Right lung (tissue), 5 donors: ENCODE results near the gene COPS9. TPM values are rescaled to one million over a fixed set of nuclear protein-coding genes. Genes with fewer than 3 reads are reported as not detected.

ENCODE experiments used
- DNase-seq, 2 donors: peaks; one replicate each; pipeline ENCODE4 v3.0.0-alpha.2; 2013
- polyA plus RNA-seq, 5 donors: library from polyadenylated mRNA; unstranded; fragments of 120-200 nt; gene quantifications; one replicate each; pipeline versions ENCODE4 v1.2.1 to v1.2.3, GENCODE V29; 2013; ENCODE audit warnings: inconsistent platforms in 1 of 5, low replicate concordance in 1 of 5; ENCODE audit not compliant: insufficient read length in 5 of 5, insufficient read depth in 1 of 5

COPS9 gene
- polyA plus RNA-seq, 5 donors: 49.0 to 116 (median 72.5) TPM

DNA sequence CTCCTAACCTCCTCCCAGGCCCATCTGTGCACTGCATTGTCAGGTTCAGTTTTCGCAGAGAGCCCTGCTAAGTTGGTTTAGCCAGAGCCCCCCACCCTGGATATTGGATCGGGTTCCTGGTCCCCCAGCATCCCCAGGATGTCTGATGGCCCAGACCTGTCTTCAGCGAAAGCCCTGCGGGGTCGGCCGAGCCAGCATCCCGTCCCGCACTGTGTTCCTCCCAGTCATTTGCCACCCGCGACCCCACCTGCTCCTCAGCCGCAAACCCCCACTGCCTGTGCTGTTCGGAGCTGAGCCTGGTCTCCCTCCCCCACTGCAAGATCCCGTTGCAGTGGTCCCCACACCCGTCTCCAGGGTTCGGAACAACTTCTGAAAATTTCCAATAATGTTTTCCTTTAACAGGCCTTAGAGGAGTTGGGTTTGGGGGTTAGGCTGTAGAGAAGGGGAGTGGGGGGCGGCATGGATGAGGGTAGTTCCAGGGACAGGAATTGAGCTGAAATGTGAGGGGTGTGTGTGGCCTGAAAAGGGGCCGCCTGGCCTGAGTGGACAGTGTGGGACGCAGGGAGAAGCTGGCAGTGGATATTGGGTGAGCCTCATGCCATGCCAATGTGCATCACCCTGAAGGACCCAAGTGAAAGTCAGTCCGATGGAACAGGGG is 1.6 kb upstream of the COPS9 start:
- no peak for DNase-seq

DNA sequence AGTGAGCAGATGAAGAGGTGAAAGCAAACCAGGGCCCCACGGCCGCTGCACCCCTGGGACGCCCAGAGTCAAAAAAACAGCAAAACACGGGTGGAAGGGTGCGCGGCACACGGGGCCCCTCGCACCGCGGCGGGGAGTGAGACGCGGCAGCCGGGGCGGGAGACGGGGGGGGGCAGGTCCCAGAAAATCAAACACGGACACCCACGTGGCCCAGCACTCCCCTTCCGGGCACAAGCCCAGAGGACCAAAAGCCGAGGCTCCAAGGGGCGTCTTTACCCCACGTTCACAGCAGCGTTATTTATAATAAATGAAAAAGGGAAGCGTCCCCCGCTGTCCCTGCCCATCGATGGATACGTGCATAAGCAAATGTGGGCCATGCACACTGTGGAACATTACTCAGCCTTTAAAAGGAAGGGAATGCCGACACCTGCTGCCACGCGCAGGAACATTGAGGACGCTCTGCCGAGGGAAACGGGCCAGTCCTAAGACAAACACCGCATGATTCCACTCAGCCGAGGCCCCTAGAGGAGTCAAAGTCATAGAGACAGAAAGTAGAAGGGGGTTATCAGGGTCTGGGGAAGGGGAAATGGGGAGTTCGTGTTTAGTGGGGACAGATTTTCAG is 677 bp upstream of the COPS9 start:
- no peak for DNase-seq

- DNase-seq: no peak
Observed at GRCh38 chr2:240135706-240136012, 446 bp downstream of the COPS9 start.

- DNase-seq: no peak
Observed at GRCh38 chr2:240134956-240135520, 1.1 kb downstream of the COPS9 start.

DNA sequence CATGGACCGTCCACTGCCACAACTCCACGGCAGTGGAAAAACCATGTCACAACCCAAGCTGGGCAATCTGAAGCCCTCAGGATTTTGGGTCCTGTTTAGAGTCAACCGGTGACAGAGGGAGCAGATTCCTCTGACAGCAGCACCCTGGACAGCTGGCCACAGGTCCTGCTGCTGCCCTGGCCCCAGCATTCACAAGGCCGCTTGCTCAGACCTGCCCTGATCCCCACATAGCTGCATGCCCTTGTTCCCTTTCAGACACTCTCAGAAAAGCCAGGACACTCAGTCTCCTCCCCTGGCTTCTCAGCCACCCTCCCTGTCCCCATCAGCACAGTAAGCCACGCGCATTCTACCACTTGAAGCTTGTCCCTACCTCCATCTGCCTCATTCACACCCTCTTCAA is 1.6 kb downstream of the COPS9 start:
- DNase-seq: no peak

GRCh38 chr2:240133401-240133800 is 2.7 kb downstream of the COPS9 start:
- no peak for DNase-seq

DNA sequence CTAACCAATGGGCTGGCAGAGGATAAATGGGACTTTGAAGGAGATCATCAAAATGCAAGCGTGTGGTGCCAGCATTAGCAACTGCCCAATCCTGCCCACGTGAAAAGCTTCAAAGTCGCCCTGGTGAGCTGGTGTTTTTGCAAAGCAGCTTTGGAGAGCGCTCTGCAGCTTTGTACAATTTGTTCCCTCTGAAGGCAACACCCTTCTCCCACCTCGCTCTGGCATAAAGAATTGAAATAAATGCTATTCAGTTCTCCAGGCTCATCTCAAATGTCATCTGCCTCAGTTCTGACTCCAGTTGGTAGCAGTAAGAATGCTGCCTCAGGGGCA is 3.5 kb downstream of the COPS9 start:
- no peak for DNase-seq

GRCh38 chr2:240131941-240132650 is 4.0 kb downstream of the COPS9 start:
- DNase-seq: no peak

- DNase-seq: no peak
Observed at GRCh38 chr2:240131296-240131695, 4.8 kb downstream of the COPS9 start.

- no peak for DNase-seq
Observed at GRCh38 chr2:240130393-240131195, 5.5 kb downstream of the COPS9 start.

- DNase-seq: no peak
Observed at GRCh38 chr2:240129731-240130392, 6.2 kb downstream of the COPS9 start.

GRCh38 chr2:240129311-240129710 is 6.8 kb downstream of the COPS9 start:
- DNase-seq: no peak

GRCh38 chr2:240128608-240129145 is 7.4 kb downstream of the COPS9 start:
- no peak for DNase-seq

DNA sequence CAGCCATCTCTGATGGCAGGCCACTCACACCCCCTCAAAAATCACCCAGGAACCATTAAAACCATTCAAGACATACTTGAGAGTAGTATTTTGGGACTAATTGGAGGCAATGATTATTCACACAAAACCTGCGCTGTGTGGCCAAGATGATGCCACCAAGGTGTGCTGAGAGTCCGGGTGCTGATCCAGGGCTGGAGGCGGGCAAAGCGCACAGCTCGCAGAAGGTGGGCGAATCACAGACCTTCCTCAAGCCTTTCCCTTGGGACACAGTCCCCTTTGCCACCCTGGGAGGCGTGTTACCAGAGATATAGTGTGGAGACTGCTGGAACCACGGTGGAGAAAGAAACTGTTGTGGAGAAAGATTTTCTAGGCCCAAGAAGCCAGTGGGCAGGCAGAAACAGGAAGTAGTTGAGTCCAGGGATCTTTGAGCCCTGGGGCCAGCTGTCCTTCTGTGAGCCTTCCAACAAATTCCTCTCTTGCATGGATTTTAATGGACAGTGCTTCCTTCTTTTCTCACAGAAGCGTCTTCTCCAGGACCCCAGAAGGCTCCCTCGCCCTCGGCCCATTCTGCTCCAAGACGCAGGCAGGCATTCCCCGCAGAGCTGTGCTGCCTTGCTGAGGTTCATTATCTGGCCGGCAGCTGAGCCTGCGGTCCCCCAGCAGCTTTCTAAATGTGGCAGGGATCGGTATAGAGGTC is 8.0 kb downstream of the COPS9 start:
- no peak for DNase-seq

GRCh38 chr2:240127191-240127750 is 8.8 kb downstream of the COPS9 start:
- no peak for DNase-seq

GRCh38 chr2:240126731-240127130 is 9.4 kb downstream of the COPS9 start:
- DNase-seq: no peak

GRCh38 chr2:240125742-240126141 is 10.4 kb downstream of the COPS9 start:
- DNase-seq: no peak

DNA sequence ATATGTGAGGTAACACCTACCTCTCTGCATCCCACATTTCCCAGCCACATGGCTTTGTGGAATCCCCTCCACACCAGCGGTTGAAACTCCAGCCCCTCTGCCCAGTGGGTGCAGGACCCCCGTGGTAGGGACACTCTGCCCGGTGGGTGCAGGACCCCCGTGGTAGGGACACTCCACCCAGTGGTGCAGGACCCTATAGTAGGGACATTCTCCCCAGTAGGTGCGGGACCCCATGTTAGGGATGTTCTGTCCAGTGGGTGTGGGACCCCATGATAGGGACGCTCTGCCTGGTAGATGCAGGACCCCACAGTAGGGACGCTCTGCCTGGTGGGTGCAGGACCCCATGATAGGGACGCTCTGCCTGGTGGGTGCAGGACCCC is 11.5 kb downstream of the COPS9 start:
- no peak for DNase-seq

DNA sequence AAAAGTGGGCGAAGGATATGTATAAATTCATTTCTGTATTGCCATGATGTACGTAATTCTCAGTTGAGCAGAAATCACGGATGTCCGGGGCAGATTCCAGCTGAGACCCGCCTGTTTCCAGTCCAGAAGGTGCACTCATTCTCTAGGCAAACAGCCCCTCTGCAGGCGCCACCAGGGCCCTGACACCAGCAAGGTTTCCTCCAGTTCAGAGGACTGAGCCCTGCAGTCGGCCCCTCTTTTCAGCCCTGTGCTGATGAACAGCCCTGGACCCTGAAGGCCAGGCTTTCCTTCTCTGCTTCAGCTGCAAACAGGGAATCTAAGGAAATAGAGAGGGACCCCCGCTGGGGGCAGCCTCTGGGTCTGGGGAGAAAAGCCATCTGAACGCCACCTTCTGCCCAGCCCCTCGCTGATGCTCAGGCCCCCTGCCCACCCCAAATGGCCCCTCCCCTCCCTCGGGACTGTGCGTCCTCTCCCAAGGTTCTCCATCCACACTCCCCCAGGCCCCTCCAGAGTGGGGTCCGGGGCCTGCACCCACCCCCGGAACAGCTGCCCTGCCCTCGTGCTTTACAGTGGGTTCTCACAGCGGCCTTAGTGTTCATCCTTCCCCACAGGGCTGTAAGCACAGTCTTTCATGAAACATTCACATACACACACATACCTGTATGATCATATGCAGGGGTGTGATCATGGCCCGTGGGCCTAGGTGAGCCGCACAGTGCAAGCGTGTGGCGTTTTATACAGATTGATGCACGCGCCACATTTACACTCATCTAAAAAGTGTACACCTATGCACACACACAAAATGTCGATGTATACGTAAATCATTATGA is 12.1 kb downstream of the COPS9 start:
- DNase-seq: no peak

GRCh38 chr2:240121675-240122074 is 14.4 kb downstream of the COPS9 start:
- no peak for DNase-seq
